Kidney (tissue), 14 donors: ENCODE data around the gene DDX54. TPM values are rescaled to one million over a fixed set of nuclear protein-coding genes. Genes with fewer than 3 reads are reported as not detected.

ENCODE experiments used
- DNase-seq, 5 donors: peaks; one replicate each; pipeline ENCODE4 v3.0.0-alpha.2; 2013 to 2020
- FAIRE-seq: peaks from 2 replicates; lab custom pipeline; 2012; peaks lifted over from hg19 to GRCh38; lab: Jason Lieb, UNC
- H3K27ac ChIP-seq, 2 donors: one replicate each; pipeline ENCODE4 v1.7.0; 2013; ENCODE audit warnings: low read depth in 2 of 2, low read length in 2 of 2, inconsistent platforms in 1 of 2
- H3K27me3 ChIP-seq: one replicate; pipeline ENCODE4 v1.7.1; 2013; ENCODE audit warnings: low read length, inconsistent platforms; ENCODE audit not compliant: control insufficient read depth, insufficient read depth
- H3K36me3 ChIP-seq, 3 donors: one replicate each; pipeline versions ENCODE4 v1.7.0 to v1.7.1; 2013; ENCODE audit warnings: low read length in 3 of 3, control low read depth in 1 of 3, inconsistent platforms in 1 of 3; ENCODE audit not compliant: insufficient read depth in 3 of 3, control insufficient read depth in 2 of 3
- H3K4me1 ChIP-seq, 3 donors: one replicate each; pipeline versions ENCODE4 v1.7.0 to v1.7.1; 2013; ENCODE audit warnings: low read length in 3 of 3, inconsistent platforms in 1 of 3, low read depth in 1 of 3; ENCODE audit not compliant: control insufficient read depth in 2 of 3, insufficient read depth in 2 of 3
- H3K4me3 ChIP-seq, 3 donors: one replicate each; pipeline versions ENCODE4 v1.7.0 to v1.8.1; 2013; ENCODE audit warnings: low read length in 3 of 3, control low read depth in 1 of 3, inconsistent platforms in 1 of 3
- H3K9ac ChIP-seq, 3 donors: one replicate each; pipeline versions ENCODE4 v1.7.0 to v1.7.1; 2013; ENCODE audit warnings: low read length in 3 of 3, control low read depth in 1 of 3, inconsistent platforms in 1 of 3
- H3K9me3 ChIP-seq, 3 donors: one replicate each; pipeline versions ENCODE4 v1.7.0 to v1.7.1; 2013; ENCODE audit warnings: low read length in 3 of 3, control low read depth in 1 of 3, inconsistent platforms in 1 of 3; ENCODE audit not compliant: control insufficient read depth in 2 of 3, insufficient read depth in 1 of 3
- CTCF ChIP-seq: IDR thresholded peaks from 3 replicates; pipeline ENCODE4 v1.5.1; 2012; ENCODE audit warnings: mild to moderate bottlenecking, moderate library complexity, borderline replicate concordance; ENCODE audit not compliant: insufficient read depth; ENCODE audit errors: extremely low read depth
- intact Hi-C: fragments of 100-400 bp; cut with DNase I; formaldehyde crosslinking; loops from one replicate; pipeline ENCODE4 v1.11.1; 2022
- polyA plus RNA-seq: library from polyadenylated mRNA; stranded (reverse); fragments of 350-450 nt; fragmentation: Illumina TruSeq; extraction: RNeasy Lipid Tissue Mini Kit (QIAGEN cat#74804); gene quantifications from one replicate; pipeline ENCODE4 v1.2.3, GENCODE V29; 2014; ENCODE audit warnings: low read depth, low replicate concordance; ENCODE audit not compliant: insufficient read depth
- total RNA-seq: library from RNA; stranded (reverse); fragmentation: NEBNext Ultra II Directional; extraction: Animal tissue kit (Norgen Biotek cat#: 25700); gene quantifications from one replicate; pipeline ENCODE4 v1.2.1, GENCODE V29; 2021
- donor health status: control.
- donor health status: control.
- donor health status: control.
- donor health status: control.
- donor health status: control.
- donor health status: DM: yes; HTN: yes; CAD: no.
- donor health status: Normal renal cell carcinoma (clear cell type).

DDX54 gene
- total and polyA plus RNA-seq, 2 donors from 2014 or later, result 55.4 to 62.0 TPM

DNA sequence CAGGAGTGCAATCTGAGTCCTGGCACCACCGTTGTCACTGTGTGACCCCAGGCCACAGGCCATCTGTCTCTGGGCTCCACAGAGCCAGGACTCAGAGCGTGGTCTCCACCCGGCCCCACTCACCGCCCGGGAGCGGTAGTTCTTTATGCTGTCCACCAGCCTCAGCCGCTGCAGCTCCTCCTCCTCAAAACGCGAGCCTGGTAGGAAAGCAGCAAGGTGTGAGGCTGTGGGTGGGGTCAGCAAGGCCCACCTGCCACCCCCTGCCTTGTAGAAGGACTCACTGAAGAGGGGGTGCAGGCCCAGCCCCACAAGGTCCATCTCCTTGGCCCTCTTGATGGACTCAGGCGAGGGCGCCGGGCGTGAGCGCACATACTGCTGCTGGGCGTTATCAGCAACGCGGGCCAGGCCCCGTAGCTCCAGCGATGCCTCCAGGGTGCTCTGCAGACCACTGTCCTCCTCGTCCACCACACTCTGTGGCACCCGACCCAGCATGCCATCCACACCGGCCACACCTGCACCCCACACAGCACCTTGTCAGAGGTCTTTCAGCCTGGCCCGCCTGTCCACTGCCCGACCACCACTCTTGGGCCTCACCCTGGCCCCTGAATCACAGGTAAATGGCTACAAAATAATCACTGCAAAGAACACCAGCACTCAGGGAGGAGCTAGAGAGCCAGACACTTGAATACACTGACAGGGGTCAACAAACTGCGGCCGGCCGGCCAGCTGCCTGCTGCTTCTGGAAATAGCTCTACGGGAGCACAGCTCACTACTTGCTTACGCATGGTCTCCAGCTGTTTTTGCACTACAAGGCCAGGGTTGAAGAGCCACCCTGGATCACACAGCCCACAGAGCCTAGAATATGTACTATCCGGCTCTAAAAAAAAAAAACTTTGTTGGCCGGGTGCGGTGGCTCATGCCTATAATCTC is 19.5 kb downstream of the DDX54 start:
- FAIRE-seq, result no peak
- Histone ChIP-seq H3K9me3 (no peaks in the 10 kb centered on the region), H3K27ac (no peak overlapping the region), H3K27me3 (no peaks in the 10 kb centered on the region), H3K9ac (no peak overlapping the region), H3K4me1 (no peaks in the 10 kb centered on the region), H3K36me3 (peaks cover 2 to 54% (median 20%) of the 10 kb centered on the region in 3 donors), H3K4me3 (no peak overlapping the region)
- no peak for TF ChIP-seq CTCF
- DNase-seq, result no peak
- intact Hi-C loops, result no loop called here

GRCh38 chr12:113164014-113164413 is 21.3 kb downstream of the DDX54 start:
- Histone ChIP-seq H3K9ac (no peak overlapping the region), H3K4me1 (no peaks in the 10 kb centered on the region), H3K4me3 (no peak overlapping the region), H3K9me3 (no peaks in the 10 kb centered on the region), H3K27ac (no peak overlapping the region), H3K27me3 (no peaks in the 10 kb centered on the region), H3K36me3 (peaks cover 2 to 57% (median 27%) of the 10 kb centered on the region in 3 donors)
- DNase-seq (no peak), FAIRE-seq (no peak)
- no peak for TF ChIP-seq CTCF
- intact Hi-C loops, result no loop called here

DNA sequence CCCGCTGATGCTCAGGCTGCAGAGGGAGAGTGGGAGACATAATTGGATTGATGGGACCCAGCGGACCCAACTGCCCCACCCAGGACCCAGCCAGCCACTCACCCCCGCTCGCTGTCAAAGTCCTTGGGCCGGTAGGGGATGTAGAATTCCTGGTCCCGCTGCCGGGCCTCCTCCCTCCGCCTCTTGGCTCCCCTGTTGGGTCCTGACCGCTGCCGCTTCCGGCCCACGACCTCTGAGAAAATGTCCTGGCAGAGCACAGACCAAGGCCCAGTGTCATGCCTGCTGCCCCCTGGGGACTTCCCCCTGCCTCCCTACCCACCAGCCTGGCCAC is 22.3 kb downstream of the DDX54 start:
- no peaks in the 10 kb centered on the region for H3K9me3 ChIP-seq
- H3K4me3 ChIP-seq, result no peak overlapping the region
- DNase-seq, result no peak
- no peaks in the 10 kb centered on the region for H3K27me3 ChIP-seq
- intact Hi-C loops, result no loop called here
- H3K9ac ChIP-seq, result no peak overlapping the region
- no peak overlapping the region for H3K27ac ChIP-seq
- no peak for FAIRE-seq
- TF ChIP-seq CTCF, result no peak
- H3K36me3 ChIP-seq, result peaks cover 2 to 55% (median 27%) of the 10 kb centered on the region in 3 donors
- H3K4me1 ChIP-seq, result no peaks in the 10 kb centered on the region
